ENCODE measurements around the gene ADCY2.

The ADCY2 gene

DNA sequence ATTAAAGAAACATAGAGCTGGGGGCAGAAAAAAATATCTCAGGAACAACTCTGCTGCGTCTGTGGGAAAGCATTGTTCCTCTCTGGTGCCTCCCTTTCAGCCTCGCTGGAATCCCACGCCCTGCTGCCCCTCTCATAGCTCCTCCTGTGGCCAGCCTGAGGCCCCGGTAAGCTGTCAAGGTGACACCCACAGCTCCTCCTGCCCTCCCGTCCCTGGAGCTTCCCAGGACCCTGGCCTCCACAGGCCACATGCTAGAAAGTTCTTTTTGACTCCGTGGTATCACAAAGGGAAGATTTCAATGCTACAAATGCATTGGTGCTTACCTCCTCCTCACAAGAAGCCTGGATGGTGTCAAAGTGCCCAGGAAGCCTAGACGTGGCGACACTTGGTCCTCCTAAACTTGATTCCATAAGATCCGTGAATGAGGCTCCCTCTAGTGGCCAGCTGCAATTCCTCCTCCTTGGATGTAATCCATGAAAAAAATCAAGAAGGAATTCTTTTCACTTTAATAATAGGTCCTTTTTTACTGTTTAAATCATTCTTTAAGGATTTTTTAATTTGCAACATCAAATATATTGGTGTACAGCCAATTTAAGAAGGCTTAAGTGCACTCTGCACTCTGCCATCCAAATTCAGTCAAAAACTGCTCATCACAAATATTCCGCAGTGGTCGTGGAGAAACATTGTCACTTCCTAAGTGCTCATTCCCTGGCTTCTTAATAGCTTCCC is 350.1 kb downstream of the ADCY2 start:
- no peak for DNase-seq (ENCODE audit: low read depth)

DNA sequence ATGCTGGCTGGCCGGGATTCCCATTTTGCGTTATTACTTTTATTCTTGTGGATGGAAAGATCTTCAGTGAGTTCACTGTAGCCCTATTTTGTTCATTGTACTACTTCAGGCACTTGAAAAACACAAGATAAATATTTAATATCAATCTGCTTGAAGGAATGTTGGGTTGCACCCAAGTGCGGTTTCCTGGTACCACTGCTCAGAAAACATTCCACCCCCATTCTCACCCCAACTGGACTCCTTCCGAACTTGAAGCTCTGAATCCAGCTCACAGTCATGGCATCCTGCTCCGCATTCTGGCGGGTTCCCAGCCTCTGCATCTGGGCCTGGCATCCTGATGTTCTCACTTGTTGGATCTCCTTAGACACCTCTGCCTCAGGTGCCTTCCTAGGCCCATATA is 351.8 kb downstream of the ADCY2 start:
- DNase-seq (ENCODE audit: low read depth), result no peak

DNA sequence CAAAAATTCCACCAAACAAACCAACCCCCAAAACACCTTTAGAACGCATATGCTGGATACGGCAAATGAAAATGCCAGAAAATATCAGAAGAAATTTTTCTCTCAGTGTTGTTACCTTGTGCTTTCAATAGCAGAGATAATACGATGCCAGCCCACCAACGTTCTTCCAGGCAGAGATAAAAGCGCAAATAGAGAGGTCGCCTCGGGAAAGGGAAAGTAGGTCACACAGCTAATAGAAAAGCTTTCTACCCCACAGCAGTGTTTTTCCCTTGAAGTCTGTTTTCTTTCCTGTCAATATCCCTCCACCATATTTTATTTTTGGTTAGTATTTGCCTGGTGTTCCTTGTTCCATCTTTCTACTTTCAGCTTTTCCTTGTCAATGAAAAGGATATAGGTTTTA is 353.7 kb downstream of the ADCY2 start:
- no peak for DNase-seq (ENCODE audit: low read depth)

GRCh38 chr5:7751874-7752273 is 355.9 kb downstream of the ADCY2 start:
- no peak for DNase-seq (ENCODE audit: low read depth)

GRCh38 chr5:7753181-7753580 is 357.2 kb downstream of the ADCY2 start:
- no peak for DNase-seq (ENCODE audit: low read depth)

- DNase-seq (ENCODE audit: low read depth), result no peak
Observed at GRCh38 chr5:7753596-7753995, 357.7 kb downstream of the ADCY2 start.

- DNase-seq (ENCODE audit: low read depth), result no peak
Observed at GRCh38 chr5:7754490-7754889, 358.6 kb downstream of the ADCY2 start.

DNA sequence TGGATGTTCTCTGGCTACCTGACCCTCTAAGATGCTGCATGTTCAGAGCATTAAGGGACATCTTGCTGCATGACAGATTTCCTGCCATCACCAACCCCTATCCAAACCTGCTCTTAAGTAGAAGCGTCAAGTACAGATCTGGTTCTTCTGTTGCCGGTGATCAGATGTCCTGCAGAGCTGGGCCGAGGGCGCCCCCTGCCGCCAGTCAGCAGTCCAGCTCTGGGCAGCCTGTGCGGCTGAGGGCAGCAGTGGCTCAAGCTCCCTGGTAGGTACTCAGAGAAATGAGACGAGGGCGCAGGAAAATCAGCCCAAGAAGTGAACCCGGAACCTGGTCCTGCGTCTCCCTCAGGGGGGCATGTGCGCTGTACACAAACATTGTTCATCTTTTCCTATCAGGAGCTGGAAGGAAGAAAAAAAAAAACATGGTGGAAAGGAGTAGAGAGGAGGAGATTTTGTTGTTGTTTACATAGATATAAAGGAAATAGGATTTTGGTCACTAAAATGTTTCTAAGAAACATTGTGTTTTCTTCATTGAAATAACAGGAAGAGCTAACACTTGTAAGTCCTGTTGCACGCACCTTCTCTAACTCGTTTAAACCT is 359.2 kb downstream of the ADCY2 start:
- DNase-seq (ENCODE audit: low read depth), result no peak

DNA sequence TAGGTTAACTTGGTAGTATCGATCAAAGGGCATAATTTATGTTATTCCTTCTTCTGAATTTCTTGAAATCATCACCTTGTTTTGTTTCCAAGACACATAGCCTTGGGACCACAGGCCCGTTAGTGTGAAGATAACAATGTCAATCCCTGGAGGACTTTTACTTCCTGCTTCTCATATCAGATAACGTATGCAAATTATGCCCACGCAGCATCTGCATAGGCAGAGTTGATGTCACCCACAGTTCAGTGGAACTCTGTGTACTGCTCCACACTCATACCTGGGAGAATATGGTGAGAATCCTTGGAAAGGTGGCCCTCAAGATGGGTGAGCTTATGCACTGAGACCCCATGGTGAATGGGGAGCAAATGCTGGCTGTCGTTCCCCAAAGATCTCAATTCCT is 360.0 kb downstream of the ADCY2 start:
- DNase-seq (ENCODE audit: low read depth), result no peak

DNA sequence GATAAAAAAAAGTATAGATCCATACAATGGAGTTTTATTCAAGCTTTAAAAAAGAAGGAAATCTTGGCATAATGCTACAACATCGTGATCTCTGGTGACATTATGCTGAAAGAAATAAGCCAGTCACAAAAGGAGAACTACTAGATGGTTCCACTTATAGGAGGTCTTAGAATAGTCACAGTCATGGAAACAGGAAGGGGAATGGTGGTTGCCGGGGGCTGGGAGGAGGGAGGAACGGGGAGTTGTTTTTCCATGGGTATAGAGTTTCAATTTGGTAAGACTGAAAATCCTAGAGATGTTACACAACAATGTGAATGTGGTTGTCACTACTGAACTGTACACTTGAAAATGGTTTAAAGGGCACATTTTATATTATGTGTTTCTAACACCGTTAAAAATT is 360.5 kb downstream of the ADCY2 start:
- DNase-seq (ENCODE audit: low read depth), result no peak

- DNase-seq (ENCODE audit: low read depth), result no peak
Observed at GRCh38 chr5:7759257-7759871, 363.4 kb downstream of the ADCY2 start.

DNA sequence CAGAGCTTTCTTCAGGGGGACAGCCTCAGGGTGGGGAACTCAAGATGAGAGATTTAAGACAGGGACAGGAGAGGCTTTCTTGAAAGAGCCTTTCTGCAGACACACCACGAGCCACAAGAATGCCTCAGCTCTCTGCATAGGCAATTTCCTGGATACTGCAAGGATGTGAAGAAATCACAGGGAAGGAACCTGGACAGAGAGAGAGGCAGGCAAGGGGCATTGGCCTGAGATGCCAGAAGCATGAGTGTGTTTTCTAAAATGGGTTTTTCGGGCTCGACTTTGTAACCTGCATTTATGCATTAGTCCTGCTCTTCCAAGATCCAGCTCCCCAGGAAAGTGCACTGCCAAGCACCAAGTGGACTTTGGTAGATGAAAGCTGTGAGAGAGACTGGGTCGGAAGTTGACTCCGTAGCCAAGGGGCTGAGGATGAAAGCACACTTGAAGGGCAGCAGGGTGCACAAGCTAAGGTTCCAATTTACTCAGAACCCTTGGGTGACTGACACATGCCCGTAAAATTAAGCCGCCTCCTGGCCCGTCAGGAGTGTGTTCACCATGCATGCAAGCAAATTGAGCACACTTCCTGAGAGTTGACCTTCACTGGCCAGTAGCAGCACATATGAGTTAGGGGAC is 364.1 kb downstream of the ADCY2 start:
- no peak for DNase-seq (ENCODE audit: low read depth)

GRCh38 chr5:7762267-7762666 is 366.3 kb downstream of the ADCY2 start:
- DNase-seq (ENCODE audit: low read depth), result no peak

- no peak for DNase-seq (ENCODE audit: low read depth)
Observed at GRCh38 chr5:7763621-7764072, 367.7 kb downstream of the ADCY2 start.

- no peak for DNase-seq (ENCODE audit: low read depth)
Observed at GRCh38 chr5:7764452-7764851, 368.5 kb downstream of the ADCY2 start.

GRCh38 chr5:7770436-7770835 is 374.5 kb downstream of the ADCY2 start:
- DNase-seq (ENCODE audit: low read depth), result no peak

DNA sequence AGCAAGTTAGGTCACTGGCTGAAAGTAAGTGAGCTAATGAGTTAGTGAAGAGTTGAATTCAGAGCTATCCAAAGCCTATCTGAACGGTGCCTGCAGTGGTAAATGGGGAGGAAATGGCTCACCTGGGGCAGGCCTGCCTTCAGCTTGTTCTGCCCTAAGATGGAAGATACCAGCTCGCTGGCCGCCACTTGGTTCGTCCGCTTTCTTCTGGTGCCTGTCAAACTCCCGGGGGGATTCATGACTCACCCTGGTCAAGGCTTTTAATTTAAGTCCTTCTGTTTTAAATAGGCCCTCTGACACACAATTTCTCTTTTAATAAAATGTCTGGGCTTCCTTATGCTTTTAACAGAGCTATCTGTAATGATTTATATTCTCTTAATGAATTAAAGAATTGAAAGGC is 376.2 kb downstream of the ADCY2 start:
- DNase-seq (ENCODE audit: low read depth), result no peak

DNA sequence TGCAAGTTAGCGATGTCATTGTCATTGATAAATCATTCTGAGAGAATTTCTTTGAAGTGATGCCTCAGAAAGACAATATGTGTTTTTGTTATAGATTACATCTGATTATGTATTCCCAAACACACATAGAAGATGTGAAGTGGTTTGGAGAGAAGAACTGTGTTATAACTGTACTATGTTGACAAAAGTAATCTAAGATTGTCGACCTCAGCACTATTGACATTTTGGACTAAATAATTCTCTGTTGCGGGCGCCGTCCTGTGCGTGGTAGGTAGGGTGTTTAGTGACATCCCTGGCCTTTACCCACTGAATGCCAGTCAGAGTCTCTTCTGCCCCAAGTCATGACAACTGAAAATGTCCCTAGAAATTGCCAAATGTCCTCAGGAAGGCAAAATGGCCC is 377.2 kb downstream of the ADCY2 start:
- DNase-seq (ENCODE audit: low read depth), result no peak

GRCh38 chr5:7776442-7776841 is 380.5 kb downstream of the ADCY2 start:
- no peak for DNase-seq (ENCODE audit: low read depth)

- DNase-seq (ENCODE audit: low read depth), result no peak
Observed at GRCh38 chr5:7779019-7780005, 383.4 kb downstream of the ADCY2 start.

DNA sequence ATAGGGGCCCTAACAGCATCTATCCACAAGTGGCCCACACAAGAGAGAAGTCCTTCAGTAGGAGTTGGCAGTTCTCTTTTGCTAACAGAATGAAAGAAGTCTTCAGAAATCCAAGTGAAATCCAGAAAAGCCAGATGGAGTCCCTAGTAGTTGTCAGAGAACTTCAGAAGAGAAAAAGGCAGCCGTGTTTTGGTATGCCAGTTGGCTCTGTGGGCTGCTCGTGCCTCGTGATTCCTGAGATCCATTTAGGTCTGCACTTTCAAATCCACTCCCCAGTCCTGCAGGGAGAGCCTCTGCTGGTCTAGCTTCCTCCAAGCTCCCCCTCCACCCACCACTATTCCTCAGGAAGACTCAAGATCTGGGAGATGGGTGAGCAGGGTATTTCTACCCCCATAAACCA is 386.0 kb downstream of the ADCY2 start:
- no peak for DNase-seq (ENCODE audit: low read depth)

Measured in stimulated activated CD8-positive, alpha-beta memory T cell treated with anti-CD3 and anti-CD28 coated beads, Interleukin-12 subunit alpha, Interleukin-12 subunit beta, amount 100 ng/mL, for 1 hour (primary cell).